MV-4-11 (cell line): ENCODE data around the gene ANXA2R.
"Not testable (repeated sequence)": the region's sequence is repeated elsewhere in the genome, so short reads cannot be mapped to it uniquely, and the experiment has no call there.

ENCODE experiments used
- DNase-seq: peaks from one replicate; lab custom pipeline; 2025; lab: John Stamatoyannopoulos, UW

Gene ANXA2R

DNA sequence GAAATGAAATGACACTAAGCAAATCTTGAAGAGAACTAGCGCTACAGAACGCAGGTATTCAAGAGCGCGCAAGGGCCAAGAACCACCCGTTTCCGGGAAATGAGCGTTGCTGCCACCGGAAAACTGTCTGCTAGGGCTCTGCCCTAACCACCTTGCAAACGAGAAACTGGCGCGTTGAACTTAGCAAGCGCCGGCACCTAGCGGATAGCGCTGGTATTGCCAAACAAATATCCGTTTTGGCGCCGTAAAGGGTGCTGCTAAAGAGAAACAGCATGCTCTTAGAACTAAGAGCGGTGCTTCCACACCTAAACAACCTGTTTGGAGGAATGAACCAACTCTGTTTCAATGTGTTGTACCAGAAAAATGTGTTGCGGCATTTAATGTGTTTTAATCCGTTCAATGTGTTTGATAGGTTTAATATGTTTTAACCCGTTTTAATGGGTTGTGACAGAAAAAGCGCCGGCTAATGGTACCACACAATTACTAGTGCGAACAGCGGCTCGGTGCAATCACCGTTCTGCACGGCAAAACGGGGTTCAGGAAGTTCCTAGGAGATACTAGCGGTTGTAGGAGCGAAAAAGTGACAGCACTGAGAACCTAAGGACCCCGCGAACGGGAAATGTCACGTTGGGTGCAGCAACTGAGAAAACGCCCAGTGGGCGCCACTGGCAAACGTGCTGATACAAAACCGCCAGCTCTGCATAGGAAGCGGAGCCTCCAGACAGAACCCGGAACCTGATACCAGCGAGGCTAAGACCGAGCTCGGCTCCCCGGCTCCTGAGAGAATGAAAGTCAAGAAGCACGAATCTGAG lies at the start of gene ANXA2R:
Gene ANXA2R, minus strand, starts transcription at position 33 of the 812 bp plus-strand sequence. CDS start 273 bp downstream, outside the sequence.
- peak; percentile 93 for DNase-seq

GRCh38 chr5:43086118-43086908 lies 46.2 kb upstream of the ANXA2R start:
- DNase-seq: not testable (repeated sequence)

DNA sequence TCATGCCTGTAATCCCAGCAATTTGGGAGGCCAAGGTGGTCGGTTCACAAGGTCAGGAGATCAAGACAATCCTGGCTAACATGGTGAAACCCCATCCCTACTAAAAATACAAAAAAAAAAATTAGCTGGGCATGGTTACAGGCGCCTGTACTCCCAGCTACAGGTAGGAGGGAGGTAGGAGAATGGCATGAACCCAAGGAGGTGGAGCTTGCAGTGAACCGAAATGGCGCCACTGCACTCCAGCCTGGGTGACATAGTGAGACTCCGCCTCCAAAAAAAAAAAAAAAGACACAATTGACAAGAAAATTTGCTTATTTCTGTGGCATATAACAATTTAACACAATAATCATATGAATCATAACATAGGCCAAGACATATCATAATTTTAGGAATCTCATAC lies 45.3 kb upstream of the ANXA2R start:
- DNase-seq: no peak

- DNase-seq: not testable (repeated sequence)
Measured at GRCh38 chr5:43084468-43084867, 44.3 kb upstream of the ANXA2R start.

GRCh38 chr5:43081345-43081744 lies 41.2 kb upstream of the ANXA2R start:
- not testable (repeated sequence) for DNase-seq

- no peak for DNase-seq
Measured at GRCh38 chr5:43078956-43079355, 38.8 kb upstream of the ANXA2R start.

GRCh38 chr5:43077446-43078191 lies 37.5 kb upstream of the ANXA2R start:
- DNase-seq: not testable (repeated sequence)

GRCh38 chr5:43075319-43076293 lies 35.5 kb upstream of the ANXA2R start:
- DNase-seq: no peak

- no peak for DNase-seq
Measured at GRCh38 chr5:43074987-43075318, 34.8 kb upstream of the ANXA2R start.

DNA sequence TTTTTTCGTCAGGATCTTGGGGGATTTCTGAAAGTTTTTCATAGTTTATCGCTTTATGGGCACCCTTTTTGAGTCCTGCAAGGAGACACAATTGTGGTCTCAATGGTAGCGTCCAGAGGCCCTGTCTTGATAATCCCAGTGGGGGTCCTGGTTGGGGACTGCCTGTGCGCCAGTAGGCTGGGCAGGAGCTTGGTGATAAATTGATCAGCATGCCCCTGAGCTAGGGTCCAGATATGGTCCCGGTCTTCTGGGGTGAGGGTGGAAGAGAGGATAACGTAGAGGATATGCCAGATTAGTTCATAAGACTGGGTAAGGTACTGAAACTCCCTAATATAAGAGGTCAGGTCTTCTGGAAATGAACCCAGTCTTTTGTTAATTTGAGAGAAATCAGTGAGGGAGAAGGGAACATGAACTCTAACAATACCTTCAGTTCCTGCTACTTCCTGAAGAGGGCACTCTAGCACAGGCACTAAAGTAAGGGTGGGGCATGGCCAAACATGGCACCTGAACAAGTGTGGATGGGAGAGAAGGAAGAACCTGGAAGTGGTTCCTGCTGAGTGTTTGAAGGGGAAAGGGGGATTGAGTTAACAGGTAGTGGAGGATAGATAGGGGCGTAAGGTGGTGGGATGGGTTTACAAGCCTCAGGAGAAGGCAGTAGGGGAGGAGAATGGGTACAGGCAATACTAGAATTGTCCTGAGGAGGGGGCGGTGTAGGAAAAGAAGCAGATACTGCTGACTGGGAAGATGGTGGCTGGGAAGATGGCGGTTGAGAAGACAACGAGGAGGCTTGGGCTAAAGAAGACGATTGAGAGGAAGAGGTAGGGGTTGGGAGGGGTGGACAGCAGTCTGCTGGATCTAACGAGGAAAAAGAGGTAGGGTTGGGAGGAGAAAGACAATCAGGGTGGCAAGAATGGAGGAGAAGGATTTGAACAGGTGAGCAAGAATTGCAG lies 33.8 kb upstream of the ANXA2R start:
- DNase-seq: peak; percentile 53

DNA sequence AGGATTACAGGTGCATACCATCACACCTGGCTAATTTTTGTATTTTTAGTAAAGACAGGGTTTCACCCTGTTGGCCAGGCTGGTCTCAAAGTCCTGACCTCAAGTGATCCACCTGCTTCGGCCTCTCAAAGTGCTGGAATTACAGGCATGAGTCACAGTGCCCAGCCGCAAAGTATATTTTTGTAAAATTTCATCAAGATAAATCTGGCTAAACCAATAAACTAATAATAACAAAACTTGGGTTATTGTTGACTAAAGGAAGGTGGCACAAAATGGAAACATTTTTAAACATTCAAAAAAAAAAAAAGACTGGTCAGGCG lies 29.2 kb upstream of the ANXA2R start:
- DNase-seq: not testable (repeated sequence)

DNA sequence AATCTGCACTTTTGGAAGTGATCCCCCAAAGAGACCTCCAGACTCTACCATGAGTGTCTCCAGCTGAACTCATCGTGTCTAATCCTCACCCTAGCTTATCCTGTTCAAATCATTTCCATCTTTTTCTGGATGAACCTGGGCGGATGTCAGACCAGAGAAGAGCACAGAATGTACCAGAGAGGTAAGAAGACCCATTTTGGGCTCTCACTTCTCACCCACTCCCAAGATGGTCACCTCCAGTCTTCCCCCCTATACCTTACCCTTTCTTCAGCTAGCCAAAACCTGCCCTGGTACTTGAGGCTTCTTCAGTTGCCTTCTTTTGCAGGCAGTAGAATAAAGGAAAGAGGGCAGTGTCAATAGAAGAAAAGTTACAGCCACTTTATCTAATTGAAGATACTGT lies 27.9 kb upstream of the ANXA2R start:
- DNase-seq: no peak

DNA sequence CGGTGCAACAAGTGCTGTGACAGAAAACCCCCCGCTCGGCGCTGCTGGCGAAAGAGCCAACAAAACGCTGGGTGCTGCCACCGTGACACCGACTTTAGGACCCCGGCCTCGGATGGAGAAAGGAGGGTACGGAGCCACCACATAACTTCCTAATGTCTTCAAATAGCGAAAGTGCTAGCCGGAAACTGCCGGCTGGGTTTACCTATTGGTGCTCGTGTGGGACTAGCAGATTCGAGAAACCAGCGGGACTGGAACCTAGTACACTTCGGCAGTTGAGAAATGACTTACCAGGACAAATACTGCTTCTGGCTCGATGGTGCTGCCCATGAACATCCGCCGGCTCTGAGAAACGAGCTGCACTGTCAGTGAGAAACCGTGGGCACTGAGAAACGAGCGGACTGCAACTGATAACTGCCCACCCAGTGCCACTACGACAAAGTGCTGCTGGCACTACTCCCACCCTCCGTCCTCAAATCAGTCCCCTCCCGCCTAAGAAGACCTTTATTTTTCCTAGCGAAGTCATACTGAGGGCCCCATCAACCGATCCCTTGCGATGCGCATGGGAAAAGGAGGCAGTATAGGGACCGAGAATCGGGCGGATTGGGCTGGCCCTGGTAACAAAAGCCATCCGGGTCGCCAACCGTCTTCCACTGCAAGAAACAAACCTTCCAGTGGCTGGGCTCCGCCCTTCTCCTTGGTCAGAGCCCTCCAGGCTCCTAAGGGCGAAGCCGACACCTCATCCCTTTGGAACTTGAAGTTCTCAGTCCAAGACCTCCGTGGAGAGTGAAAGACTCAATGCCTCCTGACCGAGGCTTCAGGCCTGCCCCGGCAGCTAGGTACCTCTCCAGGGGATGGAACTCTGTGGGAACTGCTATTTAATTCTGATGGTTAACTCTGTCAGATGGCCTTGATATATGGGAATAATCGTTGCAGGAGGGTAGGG lies 27.0 kb upstream of the ANXA2R start:
- peak; percentile 84 for DNase-seq

DNA sequence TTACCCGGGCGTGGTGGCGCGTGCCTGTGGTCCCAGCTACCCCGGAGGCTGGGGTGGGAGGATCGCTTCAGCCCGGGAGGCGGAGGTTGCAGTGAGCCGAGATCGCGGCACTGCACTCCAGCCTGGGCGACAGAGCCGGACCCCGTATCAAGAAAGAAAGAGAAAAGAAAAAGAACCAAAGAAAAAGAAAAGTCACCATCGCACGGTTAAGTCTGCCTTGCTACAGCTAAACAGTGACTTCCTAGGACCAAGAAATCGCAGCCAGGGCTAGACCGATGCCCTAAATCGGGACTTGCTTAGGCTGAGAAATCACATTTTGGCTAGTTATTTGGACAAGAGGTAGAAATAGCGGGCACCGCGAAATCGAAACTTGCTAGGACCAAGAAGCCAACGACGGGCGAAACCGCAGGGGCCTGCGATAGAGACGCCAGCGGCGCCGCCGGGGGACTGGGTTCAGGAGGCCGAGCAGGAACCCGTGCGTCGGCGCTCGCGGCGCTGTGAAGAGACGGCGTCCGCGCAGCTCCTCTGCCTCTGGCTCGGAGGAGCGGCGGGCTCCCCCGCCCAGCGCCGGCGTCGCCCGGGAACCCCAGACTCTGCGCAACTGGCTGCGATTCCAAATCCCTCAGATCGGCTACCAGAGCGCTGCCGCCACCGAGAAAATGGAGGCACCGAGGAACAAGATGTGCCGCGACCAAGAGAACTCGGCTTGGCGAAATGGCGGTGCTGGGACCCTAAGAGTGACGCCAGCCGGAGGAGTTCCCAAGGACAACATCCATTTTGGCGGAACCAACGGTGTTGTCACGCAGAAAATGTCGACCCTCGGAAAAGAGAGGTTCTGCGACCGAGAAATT lies 26.1 kb upstream of the ANXA2R start:
- DNase-seq: peak; percentile 67

GRCh38 chr5:43065387-43065947 lies 25.3 kb upstream of the ANXA2R start:
- DNase-seq: peak; percentile 18

DNA sequence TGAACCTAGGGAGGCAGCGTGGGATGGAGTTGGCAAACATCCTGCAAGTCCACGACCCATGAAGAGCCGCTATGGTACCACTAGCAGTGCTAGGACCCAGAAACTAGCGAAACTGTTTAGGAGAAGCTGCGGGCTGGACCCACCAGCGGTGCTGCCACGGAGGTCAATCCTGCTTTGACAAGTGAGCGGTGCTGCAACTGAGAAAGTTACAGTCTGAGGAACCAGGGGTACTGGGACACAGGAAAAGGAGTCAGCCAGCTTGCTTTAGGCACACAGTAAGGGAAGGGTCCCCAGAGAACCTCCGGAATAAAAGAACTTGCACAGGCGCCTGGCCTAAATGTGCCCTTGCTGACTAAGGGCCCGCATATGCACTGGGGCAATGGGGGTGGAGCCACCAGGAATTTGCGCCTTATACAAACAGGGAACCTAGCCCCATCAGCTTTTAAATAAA lies 23.6 kb upstream of the ANXA2R start:
- peak; percentile 89 for DNase-seq

DNA sequence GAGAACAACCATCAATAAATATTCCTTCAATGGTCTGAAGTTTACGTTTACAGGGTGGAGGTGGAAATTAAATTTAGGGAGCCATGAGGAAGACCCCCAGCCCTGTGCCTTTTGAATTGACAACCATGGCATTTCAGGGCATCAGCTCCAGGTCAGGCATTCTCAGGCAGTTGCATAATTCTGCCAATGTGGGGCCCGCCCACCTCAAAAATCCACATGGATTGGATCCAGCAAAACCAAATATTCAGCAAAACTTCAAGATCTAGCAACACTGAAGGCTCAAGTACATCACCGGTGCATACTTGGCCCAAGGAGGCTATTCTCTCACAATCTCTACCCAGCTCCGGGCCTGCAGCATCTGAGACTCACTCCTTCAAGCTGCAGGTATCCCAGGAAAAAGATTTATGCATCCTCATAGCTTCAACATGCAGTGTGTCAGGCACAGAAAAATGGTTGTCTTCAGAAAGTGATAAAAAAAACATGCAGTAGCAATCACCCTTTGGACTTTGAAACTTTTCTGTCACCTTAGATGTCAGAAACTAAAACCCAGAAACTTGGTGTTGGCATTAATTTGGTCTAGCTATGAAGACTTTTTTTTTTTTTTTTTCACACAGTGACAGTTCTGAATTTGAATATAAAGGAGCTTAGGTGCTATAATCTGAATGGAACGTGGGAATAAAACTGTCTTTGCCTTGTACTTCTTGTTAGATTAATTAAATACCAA lies 21.4 kb upstream of the ANXA2R start:
- no peak for DNase-seq
